K562 (cell line): ENCODE measurements around the gene DNAH10. TPM values are rescaled to one million over a fixed set of nuclear protein-coding genes. Genes with fewer than 3 reads are reported as not detected.

Source experiments
- BMI1 ChIP-seq: fragments of 150-350 bp; IDR thresholded peaks from 2 replicates; pipeline ENCODE4 v1.6.1; 2014; ENCODE audit warnings: low read length
- CTBP1 ChIP-seq: fragments of 450-650 bp; IDR thresholded peaks from 2 replicates; pipeline ENCODE4 v1.6.1; 2016; ENCODE audit warnings: borderline replicate concordance
- FOXA3 ChIP-seq, 2 experiments: fragments of 450-650 bp in 1 of 2; sonication (generic) in 1 of 2; formaldehyde crosslinking; IDR thresholded peaks in 1 of 2; conservative IDR thresholded peaks in 1 of 2; 2 replicates each; pipeline versions ENCODE4 v1.4.0 to v1.8.0; 2020 to 2022; ENCODE audit warnings: mild to moderate bottlenecking in 2 of 2, missing genetic modification reagents in 1 of 2
- HDAC8 ChIP-seq: fragments of 450-650 bp; IDR thresholded peaks from 2 replicates; pipeline ENCODE4 v1.6.1; 2016; ENCODE audit warnings: mild to moderate bottlenecking, missing genetic modification characterization, moderate library complexity, missing compliant biosample characterization
- HNRNPL ChIP-seq: fragments of 200-400 bp; formaldehyde crosslinking; IDR thresholded peaks from 2 replicates; pipeline ENCODE4 v1.6.1; 2017; ENCODE audit warnings: low read depth, mild to moderate bottlenecking, low read length
- MAZ ChIP-seq, 2 experiments: fragments of 450-650 bp in 1 of 2; sonication (generic) in 1 of 2; formaldehyde crosslinking; IDR thresholded peaks in 1 of 2; conservative IDR thresholded peaks in 1 of 2; 2 replicates each; pipeline versions ENCODE4 v1.4.0 to v1.5.0; 2020; ENCODE audit warnings: mild to moderate bottlenecking in 1 of 2, missing genetic modification reagents in 1 of 2
- POLR2AphosphoS5 ChIP-seq: IDR thresholded peaks from 2 replicates; pipeline ENCODE4 v1.6.1; 2011; ENCODE audit warnings: mild to moderate bottlenecking, low read depth, low read length, moderate library complexity; ENCODE audit not compliant: control insufficient read depth, insufficient read depth
- RBBP5 ChIP-seq: fragments of 200-600 bp; sonication (generic); IDR thresholded peaks from 2 replicates; pipeline ENCODE4 v1.6.1; 2012; ENCODE audit warnings: borderline replicate concordance, mild to moderate bottlenecking, low read length, control low read depth, inconsistent platforms; ENCODE audit not compliant: insufficient read depth, poor library complexity, severe bottlenecking
- SIN3B ChIP-seq: fragments of 450-650 bp; IDR thresholded peaks from 2 replicates; pipeline ENCODE4 v1.6.1; 2017; ENCODE audit warnings: low read depth, mild to moderate bottlenecking, moderate library complexity
- TBP ChIP-seq: optimal IDR thresholded peaks from 2 replicates; pipeline ENCODE3; 2011; ENCODE audit warnings: low read depth, low read length, improper control_type of control experiment
- YY1 ChIP-seq, 3 experiments: IDR thresholded peaks; 2 replicates each; pipeline ENCODE4 v1.6.1; 2011; ENCODE audit warnings: low read length in 2 of 3, mild to moderate bottlenecking in 2 of 3, moderate library complexity in 2 of 3, borderline replicate concordance in 1 of 3, control low read depth in 1 of 3, low read depth in 1 of 3; ENCODE audit not compliant: insufficient read depth in 3 of 3, insufficient replicate concordance in 2 of 3, control insufficient read depth in 1 of 3, insufficient read length in 1 of 3; ENCODE audit errors: extremely low read depth in 1 of 3
- ZNF134 ChIP-seq: fragments of 250-450 bp; sonication (Bioruptor Pico); conservative IDR thresholded peaks from 2 replicates; pipeline ENCODE4 v1.4.0; 2020
- ZNF232 ChIP-seq: sonication (generic); formaldehyde crosslinking; IDR thresholded peaks from 2 replicates; pipeline ENCODE4 v1.8.0; 2022; ENCODE audit warnings: mild to moderate bottlenecking, missing genetic modification reagents
- ZNF274 ChIP-seq: IDR thresholded peaks from 2 replicates; pipeline ENCODE4 v1.6.1; 2011; ENCODE audit warnings: low read depth, mild to moderate bottlenecking, low read length, moderate library complexity, borderline replicate concordance
- ZNF717 ChIP-seq: fragments of 250-450 bp; sonication (Bioruptor Pico); IDR thresholded peaks from 2 replicates; pipeline ENCODE4 v1.5.0; 2021
- polyA plus RNA-seq, 8 experiments: library from polyadenylated mRNA; depleted of rRNA in 4 of 8; stranded (reverse) in 5 of 8; unstranded in 3 of 8; fragments of >200 nt; fragmentation: Nextera tagmentation in 2 of 8; fragmentation: Illumina TruSeq in 1 of 8; extraction: Ambion mirVana in 2 of 8; extraction: Trizol in 1 of 8; gene quantifications; 2 replicates each; pipeline versions ENCODE4 v1.2.1 to v1.2.3, GENCODE V29; 2011 to 2014; ENCODE audit warnings: inconsistent platforms in 1 of 8, missing spikeins in 1 of 8
- total RNA-seq, 7 experiments: library from RNA; depleted of rRNA in 6 of 7; stranded (reverse); fragments of >200 nt in 6 of 7; fragmentation: Illumina TruSeq in 2 of 7; extraction: Trizol in 2 of 7; gene quantifications; 2 replicates each; pipeline versions ENCODE4 v1.2.1 to v1.2.3, GENCODE V29; 2011 to 2021; ENCODE audit warnings: low replicate concordance in 1 of 7
- TF ChIP-seq, protein P1 (sequence below): fragments of 450-650 bp; IDR thresholded peaks from 2 replicates; pipeline ENCODE4 v1.6.1; 2016
- TF ChIP-seq, protein P2 (sequence below): sonication (generic); formaldehyde crosslinking; IDR thresholded peaks from 2 replicates; pipeline ENCODE4 v1.9.0; 2022; ENCODE audit warnings: mild to moderate bottlenecking, missing genetic modification reagents
- TF ChIP-seq, protein P3 (sequence below): sonication (generic); formaldehyde crosslinking; IDR thresholded peaks from 2 replicates; pipeline ENCODE4 v1.8.0; 2022; ENCODE audit warnings: missing genetic modification reagents, mild to moderate bottlenecking, moderate library complexity, borderline replicate concordance
- TF ChIP-seq, protein P4 (sequence below): fragments of 250-450 bp; sonication (Bioruptor Pico); IDR thresholded peaks from 2 replicates; pipeline ENCODE4 v1.9.0; 2021; ENCODE audit warnings: mild to moderate bottlenecking, inconsistent platforms

The DNAH10 gene
- total and polyA plus RNA-seq, 9 of the 15 experiments (the other 6 are each of a cell fraction or from before 2014, with no cell fraction given) = 0.01 to 0.06 (median 0.04) TPM; not detected in 1

DNA sequence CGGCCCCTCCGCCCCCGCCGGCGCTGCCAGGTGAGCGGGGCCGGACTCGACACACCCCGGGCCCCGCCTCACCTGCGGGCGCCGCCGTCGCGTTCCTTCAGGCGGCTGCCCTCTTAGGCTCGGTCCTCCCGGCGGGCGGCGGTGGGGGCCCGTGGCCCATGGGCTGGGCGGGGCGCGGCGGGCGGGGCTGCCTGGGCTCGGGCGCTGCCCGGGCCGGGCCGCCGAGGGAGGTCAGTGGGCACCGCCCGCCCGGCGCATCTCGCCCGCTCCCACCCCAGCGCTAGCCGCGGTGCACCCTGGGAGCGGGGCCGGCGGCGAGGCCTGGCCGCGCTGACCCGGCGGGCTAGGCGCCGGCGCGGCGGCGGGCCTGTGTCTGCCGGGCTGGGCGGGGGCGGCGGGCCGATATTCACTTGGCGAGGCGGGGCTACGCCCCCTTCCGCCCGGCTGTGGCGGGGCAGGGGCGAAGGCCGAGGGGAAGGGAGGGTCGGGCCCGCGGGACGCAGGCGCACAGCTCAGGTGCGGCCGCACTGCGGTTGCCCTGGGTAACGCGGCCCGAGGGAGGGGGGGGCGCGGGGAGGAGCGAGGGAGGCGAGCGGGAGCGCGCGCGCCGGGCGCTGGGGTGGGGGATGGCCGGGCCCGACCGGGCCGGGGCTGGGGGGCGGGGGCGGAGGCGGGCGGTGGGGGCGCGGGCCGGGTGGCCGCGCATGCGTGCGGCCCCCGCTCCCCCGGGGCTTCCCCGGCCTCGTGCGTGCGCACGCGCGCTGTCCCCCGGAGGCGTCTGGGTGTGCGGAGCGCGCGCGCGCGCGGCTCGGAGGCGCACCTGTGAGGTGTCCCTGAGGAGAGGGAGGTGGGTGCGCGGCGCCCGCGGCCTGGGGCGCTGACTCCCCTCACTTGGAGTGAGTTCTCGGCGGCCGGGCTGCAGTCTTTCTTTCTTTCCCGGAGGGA lies 210.6 kb downstream of the DNAH10 start, which contains the start of the genes CCDC92 and ZNF664 (continued):
- TF ChIP-seq SIN3B (0 out of 2 replicates have a peak, but pooled peaks have one; percentile 27), POLR2AphosphoS5 (peak; percentile 35; the same call in 1 of the 2 replicates), HNRNPL (0 out of 2 replicates have a peak, but pooled peaks have one; percentile 7), ZNF274 (no peak), ZNF134 (CRISPR knock-in tag) (peak; percentile 64; the same call in 1 of the 2 replicates), ZNF232 (CRISPR knock-in tag) (no peak), HDAC8 (tag) (no peak), RBBP5 (peak; percentile 20), MAZ (CRISPR knock-in tag; conservative IDR thresholded peaks at IDR 0.05 in 1 of 2, IDR thresholded peaks at IDR 0.05 in 1 of 2) (peak; percentile 74 to 81; a peak in 2 of 4 replicates), CTBP1 (peak; percentile 85; the same call in 1 of the 2 replicates), BMI1 (0 out of 2 replicates have a peak, but pooled peaks have one; percentile 66), FOXA3 (CRISPR knock-in tag; conservative IDR thresholded peaks at IDR 0.05 in 1 of 2, IDR thresholded peaks at IDR 0.05 in 1 of 2) (no peak), ZNF717 (CRISPR knock-in tag) (no peak), YY1 (IDR thresholded peaks at IDR 0.05; ENCODE audit: borderline replicate concordance in 1 of 3, control insufficient read depth in 1 of 3, extremely low read depth in 1 of 3, insufficient read depth in 3 of 3, insufficient read length in 1 of 3, insufficient replicate concordance in 2 of 3, low read depth in 1 of 3, low read length in 2 of 3) (peak in 1 of 3 experiments; percentile 2), TBP (peak; percentile 38)
- TF ChIP-seq, protein P1, sequence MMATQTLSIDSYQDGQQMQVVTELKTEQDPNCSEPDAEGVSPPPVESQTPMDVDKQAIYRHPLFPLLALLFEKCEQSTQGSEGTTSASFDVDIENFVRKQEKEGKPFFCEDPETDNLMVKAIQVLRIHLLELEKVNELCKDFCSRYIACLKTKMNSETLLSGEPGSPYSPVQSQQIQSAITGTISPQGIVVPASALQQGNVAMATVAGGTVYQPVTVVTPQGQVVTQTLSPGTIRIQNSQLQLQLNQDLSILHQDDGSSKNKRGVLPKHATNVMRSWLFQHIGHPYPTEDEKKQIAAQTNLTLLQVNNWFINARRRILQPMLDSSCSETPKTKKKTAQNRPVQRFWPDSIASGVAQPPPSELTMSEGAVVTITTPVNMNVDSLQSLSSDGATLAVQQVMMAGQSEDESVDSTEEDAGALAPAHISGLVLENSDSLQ = no peak
- TF ChIP-seq, protein P2, sequence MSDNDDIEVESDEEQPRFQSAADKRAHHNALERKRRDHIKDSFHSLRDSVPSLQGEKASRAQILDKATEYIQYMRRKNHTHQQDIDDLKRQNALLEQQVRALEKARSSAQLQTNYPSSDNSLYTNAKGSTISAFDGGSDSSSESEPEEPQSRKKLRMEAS (CRISPR knock-in tag) = peak; percentile 65
- TF ChIP-seq, protein P3, sequence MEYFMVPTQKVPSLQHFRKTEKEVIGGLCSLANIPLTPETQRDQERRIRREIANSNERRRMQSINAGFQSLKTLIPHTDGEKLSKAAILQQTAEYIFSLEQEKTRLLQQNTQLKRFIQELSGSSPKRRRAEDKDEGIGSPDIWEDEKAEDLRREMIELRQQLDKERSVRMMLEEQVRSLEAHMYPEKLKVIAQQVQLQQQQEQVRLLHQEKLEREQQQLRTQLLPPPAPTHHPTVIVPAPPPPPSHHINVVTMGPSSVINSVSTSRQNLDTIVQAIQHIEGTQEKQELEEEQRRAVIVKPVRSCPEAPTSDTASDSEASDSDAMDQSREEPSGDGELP (CRISPR knock-in tag) = peak; percentile 54; the same call in 1 of the 2 replicates
- TF ChIP-seq, protein P4, sequence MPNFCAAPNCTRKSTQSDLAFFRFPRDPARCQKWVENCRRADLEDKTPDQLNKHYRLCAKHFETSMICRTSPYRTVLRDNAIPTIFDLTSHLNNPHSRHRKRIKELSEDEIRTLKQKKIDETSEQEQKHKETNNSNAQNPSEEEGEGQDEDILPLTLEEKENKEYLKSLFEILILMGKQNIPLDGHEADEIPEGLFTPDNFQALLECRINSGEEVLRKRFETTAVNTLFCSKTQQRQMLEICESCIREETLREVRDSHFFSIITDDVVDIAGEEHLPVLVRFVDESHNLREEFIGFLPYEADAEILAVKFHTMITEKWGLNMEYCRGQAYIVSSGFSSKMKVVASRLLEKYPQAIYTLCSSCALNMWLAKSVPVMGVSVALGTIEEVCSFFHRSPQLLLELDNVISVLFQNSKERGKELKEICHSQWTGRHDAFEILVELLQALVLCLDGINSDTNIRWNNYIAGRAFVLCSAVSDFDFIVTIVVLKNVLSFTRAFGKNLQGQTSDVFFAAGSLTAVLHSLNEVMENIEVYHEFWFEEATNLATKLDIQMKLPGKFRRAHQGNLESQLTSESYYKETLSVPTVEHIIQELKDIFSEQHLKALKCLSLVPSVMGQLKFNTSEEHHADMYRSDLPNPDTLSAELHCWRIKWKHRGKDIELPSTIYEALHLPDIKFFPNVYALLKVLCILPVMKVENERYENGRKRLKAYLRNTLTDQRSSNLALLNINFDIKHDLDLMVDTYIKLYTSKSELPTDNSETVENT (CRISPR knock-in tag) = 0 out of 2 replicates have a peak, but pooled peaks have one; percentile 19
